Mesenchymal stem cell (in vitro differentiated cells and primary cell): ENCODE data around the gene IPPK.
"Not testable (repeated sequence)": the region's sequence is repeated elsewhere in the genome, so short reads cannot be mapped to it uniquely, and the experiment has no call there.

Experiments
- DNase-seq: peaks from one replicate; pipeline ENCODE4 v3.0.0-alpha.2; 2013
- H2AFZ ChIP-seq: one replicate; pipeline ENCODE4 v1.6.1; 2013; ENCODE audit warnings: low read depth, mild to moderate bottlenecking, control low read depth, inconsistent platforms, low read length, moderate library complexity
- H2AK5ac ChIP-seq: 2 replicates; pipeline ENCODE4 v1.6.1; 2013; ENCODE audit warnings: low read length, moderate library complexity, mild to moderate bottlenecking, inconsistent platforms; ENCODE audit not compliant: severe bottlenecking
- H2BK120ac ChIP-seq: one replicate; pipeline ENCODE4 v1.6.1; 2013; ENCODE audit warnings: low read depth, mild to moderate bottlenecking, inconsistent platforms, low read length, moderate library complexity
- H2BK12ac ChIP-seq, 2 experiments: one replicate each; pipeline ENCODE4 v1.6.1; 2013; ENCODE audit warnings: inconsistent platforms in 2 of 2, low read length in 2 of 2, mild to moderate bottlenecking in 2 of 2, moderate library complexity in 2 of 2, control low read depth in 1 of 2
- H2BK15ac ChIP-seq: one replicate; pipeline ENCODE4 v1.6.1; 2013; ENCODE audit warnings: mild to moderate bottlenecking, low read depth, inconsistent platforms; ENCODE audit not compliant: poor library complexity, severe bottlenecking
- H2BK5ac ChIP-seq: 2 replicates; pipeline ENCODE4 v1.6.1; 2013; ENCODE audit warnings: low read depth, mild to moderate bottlenecking, low read length, control low read depth, inconsistent platforms; ENCODE audit not compliant: poor library complexity, severe bottlenecking
- H3K14ac ChIP-seq, 2 experiments: one replicate each; pipeline ENCODE4 v1.6.1; 2013; ENCODE audit warnings: inconsistent platforms in 2 of 2, low read length in 2 of 2, control low read depth in 1 of 2, mild to moderate bottlenecking in 1 of 2, moderate library complexity in 1 of 2
- H3K18ac ChIP-seq, 2 experiments: one replicate each; pipeline ENCODE4 v1.6.1; 2013; ENCODE audit warnings: inconsistent platforms in 2 of 2, low read length in 2 of 2, control low read depth in 1 of 2, low read depth in 1 of 2, mild to moderate bottlenecking in 1 of 2
- H3K23ac ChIP-seq, 2 experiments: one replicate each; pipeline ENCODE4 v1.6.1; 2013; ENCODE audit warnings: inconsistent platforms in 2 of 2, low read length in 2 of 2, mild to moderate bottlenecking in 2 of 2, moderate library complexity in 2 of 2, control low read depth in 1 of 2
- H3K27ac ChIP-seq: 2 replicates; pipeline ENCODE4 v1.5.1; 2013; ENCODE audit warnings: mild to moderate bottlenecking, moderate library complexity, low read length, control low read depth, inconsistent platforms; ENCODE audit not compliant: poor library complexity, severe bottlenecking
- H3K27me3 ChIP-seq, 2 experiments: 2 replicates each; pipeline versions ENCODE4 v1.6.1 to v1.7.0; 2013; ENCODE audit warnings: low read length in 2 of 2, mild to moderate bottlenecking in 2 of 2, moderate library complexity in 2 of 2, control low read depth in 1 of 2, inconsistent platforms in 1 of 2; ENCODE audit not compliant: control insufficient read depth in 1 of 2, insufficient read depth in 1 of 2
- H3K36me3 ChIP-seq, 2 experiments: 2 replicates each; pipeline versions ENCODE4 v1.6.1 to v1.7.0; 2013; ENCODE audit warnings: low read length in 2 of 2, control low read depth in 1 of 2, inconsistent platforms in 1 of 2, low read depth in 1 of 2, mild to moderate bottlenecking in 1 of 2; ENCODE audit not compliant: insufficient read depth in 2 of 2, control insufficient read depth in 1 of 2
- H3K4ac ChIP-seq, 2 experiments: one replicate each; pipeline ENCODE4 v1.6.1; 2013; ENCODE audit warnings: inconsistent platforms in 2 of 2, low read length in 2 of 2, mild to moderate bottlenecking in 2 of 2, moderate library complexity in 2 of 2, control low read depth in 1 of 2, low read depth in 1 of 2
- H3K4me1 ChIP-seq: 2 replicates; pipeline ENCODE4 v1.6.1; 2013; ENCODE audit warnings: low read depth, low read length, control low read depth; ENCODE audit not compliant: control insufficient read depth, insufficient read depth
- H3K4me2 ChIP-seq: 2 replicates; pipeline ENCODE4 v1.6.1; 2013; ENCODE audit warnings: low read length, mild to moderate bottlenecking, inconsistent platforms; ENCODE audit not compliant: poor library complexity, severe bottlenecking
- H3K4me3 ChIP-seq, 2 experiments: 2 replicates each; pipeline versions ENCODE4 v1.5.1 to v1.7.0; 2013; ENCODE audit warnings: low read length in 2 of 2, mild to moderate bottlenecking in 2 of 2, control low read depth in 1 of 2, low read depth in 1 of 2; ENCODE audit not compliant: insufficient read depth in 1 of 2
- H3K79me1 ChIP-seq: replicated peaks from 2 replicates; pipeline ENCODE4 v1.6.1; 2013; ENCODE audit warnings: mild to moderate bottlenecking, control low read depth, low read length, inconsistent platforms; ENCODE audit not compliant: poor library complexity, severe bottlenecking
- H3K9ac ChIP-seq: 2 replicates; pipeline ENCODE4 v1.7.0; 2013; ENCODE audit warnings: mild to moderate bottlenecking, low read length, moderate library complexity
- H3K9me3 ChIP-seq: 2 replicates; pipeline ENCODE4 v1.7.0; 2013; ENCODE audit warnings: mild to moderate bottlenecking, low read length; ENCODE audit not compliant: control insufficient read depth
- H4K8ac ChIP-seq: one replicate; pipeline ENCODE4 v1.6.1; 2013; ENCODE audit warnings: inconsistent platforms, mild to moderate bottlenecking, low read length, moderate library complexity
- H4K91ac ChIP-seq: one replicate; pipeline ENCODE4 v1.6.1; 2013; ENCODE audit warnings: mild to moderate bottlenecking, low read length, inconsistent platforms
- WGBS: methylation state at CpG from one replicate; pipeline ENCODE4 v1.1.7; 2013; ENCODE audit warnings: mixed read lengths; 5-methylcytosine and 5-hydroxymethylcytosine counted together

IPPK gene

GRCh38 chr9:92589923-92590322, 80.0 kb downstream of the IPPK start:
- Histone ChIP-seq H3K9ac (peak overlapping the region; percentile 46), H3K9me3 (peaks cover 3% of the 10 kb centered on the region), H3K14ac (no peak overlapping the region), H2BK15ac (no peak overlapping the region), H2AK5ac (no peak overlapping the region), H3K4me3 (no peak overlapping the region), H3K18ac (no peak overlapping the region), H3K27ac (no peak overlapping the region), H4K91ac (no peak overlapping the region), H4K8ac (no peak overlapping the region), H3K4ac (no peak overlapping the region), H2BK120ac (no peak overlapping the region), H2AFZ (no peak overlapping the region), H3K4me1 (peaks cover 2% of the 10 kb centered on the region), H2BK5ac (no peak overlapping the region), H3K36me3 (no peaks in the 10 kb centered on the region), H3K4me2 (no peak overlapping the region), H2BK12ac (no peak overlapping the region), H3K27me3 (no peaks in the 10 kb centered on the region), H3K79me1 (no peaks in the 10 kb centered on the region), H3K23ac (no peak overlapping the region)
- WGBS = 100% methylated on average over 1 of the region's 1 CpG
- DNase-seq = peak; percentile 17

GRCh38 chr9:92576175-92576574, 93.8 kb downstream of the IPPK start:
- H3K4me1 ChIP-seq = no peaks in the 10 kb centered on the region
- no peak for DNase-seq
- no peak overlapping the region for H3K18ac ChIP-seq
- H4K8ac ChIP-seq = no peak overlapping the region
- H3K9me3 ChIP-seq = no peaks in the 10 kb centered on the region
- no peaks in the 10 kb centered on the region for H3K36me3 ChIP-seq
- no peak overlapping the region for H2BK12ac ChIP-seq
- H3K14ac ChIP-seq = no peak overlapping the region
- H4K91ac ChIP-seq = no peak overlapping the region
- no peak overlapping the region for H3K4me3 ChIP-seq
- H3K4ac ChIP-seq = no peak overlapping the region
- no peak overlapping the region for H2BK120ac ChIP-seq
- H3K27ac ChIP-seq = no peak overlapping the region
- no peak overlapping the region for H2AFZ ChIP-seq
- no peak overlapping the region for H2AK5ac ChIP-seq
- H3K27me3 ChIP-seq = no peaks in the 10 kb centered on the region
- no peaks in the 10 kb centered on the region for H3K79me1 ChIP-seq
- no peak overlapping the region for H3K4me2 ChIP-seq
- no peak overlapping the region for H2BK5ac ChIP-seq
- H3K9ac ChIP-seq = no peak overlapping the region
- H2BK15ac ChIP-seq = no peak overlapping the region
- H3K23ac ChIP-seq = no peak overlapping the region
- WGBS = no CpG with 5 or more reads among the region's 1 CpG

- not testable (repeated sequence) for H3K4me2 ChIP-seq, H2BK120ac ChIP-seq, H3K27me3 ChIP-seq, H3K9me3 ChIP-seq, H3K23ac ChIP-seq, H3K14ac ChIP-seq, DNase-seq, H3K79me1 ChIP-seq, H3K18ac ChIP-seq, H3K4me3 ChIP-seq, H3K36me3 ChIP-seq, H3K4ac ChIP-seq, H3K27ac ChIP-seq, H2BK12ac ChIP-seq, H4K8ac ChIP-seq, H3K4me1 ChIP-seq, H3K9ac ChIP-seq, H4K91ac ChIP-seq, H2AK5ac ChIP-seq, H2BK15ac ChIP-seq, H2AFZ ChIP-seq, H2BK5ac ChIP-seq
- WGBS = 93% methylated on average over 14 of the region's 14 CpGs
Observed at GRCh38 chr9:92573612-92574011, 96.3 kb downstream of the IPPK start.

GRCh38 chr9:92571871-92572270, 98.1 kb downstream of the IPPK start:
- H3K14ac ChIP-seq, H2BK5ac ChIP-seq, H3K23ac ChIP-seq, H3K4me2 ChIP-seq, H4K8ac ChIP-seq, H2BK15ac ChIP-seq, H3K9ac ChIP-seq, H2AK5ac ChIP-seq, H2BK12ac ChIP-seq, H3K4me3 ChIP-seq, DNase-seq, H2BK120ac ChIP-seq, H2AFZ ChIP-seq, H3K79me1 ChIP-seq, H3K18ac ChIP-seq, H3K4me1 ChIP-seq, H3K4ac ChIP-seq, H4K91ac ChIP-seq, H3K36me3 ChIP-seq, H3K27me3 ChIP-seq, H3K9me3 ChIP-seq, H3K27ac ChIP-seq: not testable (repeated sequence)
- 88% methylated on average over 2 of the region's 2 CpGs for WGBS
